ENCODE results near the gene CDADC1. TPM values are rescaled to one million over a fixed set of nuclear protein-coding genes. Genes with fewer than 3 reads are reported as not detected.

CDADC1 gene
- total and polyA plus RNA-seq, 10 of the 15 experiments (the other 5 are each of a cell fraction or from before 2014, with no cell fraction given) = 2.6 to 7.3 (median 5.2) TPM

GRCh38 chr13:49259586-49259985 lies 11.9 kb downstream of the CDADC1 start:
- DNase-seq (ENCODE audit: low read depth, low spot score) (no peak), FAIRE-seq (no peak), ATAC-seq (no peak)
- intact Hi-C loops (cut with micrococcal nuclease; ENCODE audit: unreplicated experiment) = no loop called here
- Histone ChIP-seq H3K9me3 (replicated peaks; ENCODE audit: control insufficient read depth, insufficient read depth, low read length) (no peaks in the 10 kb centered on the region), H2AFZ (ENCODE audit: control insufficient read depth, low read depth, low read length) (no peak overlapping the region), H3K4me2 (ENCODE audit: control insufficient read depth, insufficient read depth) (no peak overlapping the region), H4K20me1 (ENCODE audit: control insufficient read depth, insufficient read depth) (no peaks in the 10 kb centered on the region), H3K27ac (ENCODE audit: control insufficient read depth, insufficient read depth) (no peak overlapping the region), H3K4me3 (no peak overlapping the region), H3K9ac (ENCODE audit: control insufficient read depth, insufficient read depth, low read length) (no peak overlapping the region), H3K79me2 (ENCODE audit: control insufficient read depth, insufficient read depth, low read length) (no peaks in the 10 kb centered on the region), H3K27me3 (replicated peaks in 1 of 2; ENCODE audit: control insufficient read depth in 2 of 2, insufficient read depth in 2 of 2, low read length in 1 of 2) (no peaks in the 10 kb centered on the region), H3K4me1 (ENCODE audit: control insufficient read depth, insufficient read depth, low read length) (no peaks in the 10 kb centered on the region), H3K36me3 (ENCODE audit: control insufficient read depth in 2 of 2, insufficient read depth in 2 of 2, low read length in 1 of 2) (peaks cover 0 to 16% of the 10 kb centered on the region in 2 experiments; a peak in 3 of 4 replicates)
- no peak for TF ChIP-seq RB1 (IDR thresholded peaks at IDR 0.05; ENCODE audit: borderline replicate concordance)
- no peak for TF ChIP-seq ZNF207 (IDR thresholded peaks at IDR 0.05; ENCODE audit: borderline replicate concordance)
- no peak for TF ChIP-seq RELA (IDR thresholded peaks at IDR 0.05; ENCODE audit: borderline replicate concordance, partially characterized antibody)
- no peak for TF ChIP-seq PAX8 (IDR thresholded peaks at IDR 0.05)
- no peak for TF ChIP-seq RAD51 (IDR thresholded peaks at IDR 0.05)
- TF ChIP-seq LARP7 (IDR thresholded peaks at IDR 0.05) = no peak
- in situ Hi-C loops (cut with MboI) = no loop called here
- ChIA-PET RAD21 (ENCODE audit: unreplicated experiment) (interaction anchor here (1.2 kb wide), 1 partner anchor 12 kb away, joined by 3 read pairs; the partner anchor contains the start of gene CDADC1), POLR2A (no interaction called here), SMC1A (ENCODE audit: uncharacterized antibody, unreplicated experiment) (no interaction called here), CTCF (interaction anchor here (0.7 kb wide), 1 partner anchor 18 kb away, joined by 3 read pairs; no protein-coding TSS in a partner anchor)
- no TSS peak for BruUV-seq (replicated peaks)
- 91% methylated on average over 6 of the region's 6 CpGs for WGBS (ENCODE audit: insufficient coverage, insufficient replicate concordance, low lambda C conversion rate, missing lambda C conversion rate)

GRCh38 chr13:49262634-49263033 lies 14.9 kb downstream of the CDADC1 start:
- ATAC-seq = no peak
- CTCF ChIA-PET = no interaction called here
- no peak overlapping the region for H3K27ac ChIP-seq (ENCODE audit: control insufficient read depth, insufficient read depth)
- BruUV-seq (replicated peaks) = no TSS peak
- POLR2A ChIA-PET = no interaction called here
- no peaks in the 10 kb centered on the region for H3K9me3 ChIP-seq (replicated peaks; ENCODE audit: control insufficient read depth, insufficient read depth, low read length)
- H3K27me3 ChIP-seq (replicated peaks in 1 of 2; ENCODE audit: control insufficient read depth in 2 of 2, insufficient read depth in 2 of 2, low read length in 1 of 2) = no peaks in the 10 kb centered on the region
- no peak for FAIRE-seq
- no peak overlapping the region for H2AFZ ChIP-seq (ENCODE audit: control insufficient read depth, low read depth, low read length)
- H3K4me2 ChIP-seq (ENCODE audit: control insufficient read depth, insufficient read depth) = no peak overlapping the region
- SMC1A ChIA-PET (ENCODE audit: uncharacterized antibody, unreplicated experiment) = no interaction called here
- H3K9ac ChIP-seq (ENCODE audit: control insufficient read depth, insufficient read depth, low read length) = no peak overlapping the region
- H3K36me3 ChIP-seq (ENCODE audit: control insufficient read depth in 2 of 2, insufficient read depth in 2 of 2, low read length in 1 of 2) = peaks cover 0 to 16% of the 10 kb centered on the region in 2 experiments; a peak in 3 of 4 replicates
- in situ Hi-C loops (cut with MboI) = no loop called here
- H3K4me3 ChIP-seq = no peak overlapping the region
- no peaks in the 10 kb centered on the region for H4K20me1 ChIP-seq (ENCODE audit: control insufficient read depth, insufficient read depth)
- RAD21 ChIA-PET (ENCODE audit: unreplicated experiment) = no interaction called here
- WGBS (ENCODE audit: insufficient coverage, insufficient replicate concordance, low lambda C conversion rate, missing lambda C conversion rate) = 63% methylated on average over 6 of the region's 6 CpGs
- H3K79me2 ChIP-seq (ENCODE audit: control insufficient read depth, insufficient read depth, low read length) = no peaks in the 10 kb centered on the region
- intact Hi-C loops (cut with micrococcal nuclease; ENCODE audit: unreplicated experiment) = no loop called here
- TF ChIP-seq POLR2AphosphoS2 (IDR thresholded peaks at IDR 0.05; ENCODE audit: low read depth, low read length) = no peak
- TF ChIP-seq IRF4 (IDR thresholded peaks at IDR 0.05; ENCODE audit: low read depth, low read length) = no peak
- no peak for TF ChIP-seq MTA2 (IDR thresholded peaks at IDR 0.05; ENCODE audit: low read depth)
- TF ChIP-seq TCF7 (IDR thresholded peaks at IDR 0.05; ENCODE audit: borderline replicate concordance) = no peak
- TF ChIP-seq NR2C2 (IDR thresholded peaks at IDR 0.05; ENCODE audit: borderline replicate concordance, control insufficient read depth, insufficient read length, low read depth) = no peak
- no peak for TF ChIP-seq RAD21 (IDR thresholded peaks at IDR 0.05; ENCODE audit: insufficient read depth, low read depth, low read length)
- no peak for TF ChIP-seq RELB (IDR thresholded peaks at IDR 0.05; ENCODE audit: low read depth)
- TF ChIP-seq SUZ12 (IDR thresholded peaks at IDR 0.05; ENCODE audit: unreplicated experiment) = no peak
- H3K4me1 ChIP-seq (ENCODE audit: control insufficient read depth, insufficient read depth, low read length) = no peaks in the 10 kb centered on the region
- no peak for DNase-seq (ENCODE audit: low read depth, low spot score)

All from GM12878 (cell line).